ENCODE measurements around the gene GCGR.

DNA sequence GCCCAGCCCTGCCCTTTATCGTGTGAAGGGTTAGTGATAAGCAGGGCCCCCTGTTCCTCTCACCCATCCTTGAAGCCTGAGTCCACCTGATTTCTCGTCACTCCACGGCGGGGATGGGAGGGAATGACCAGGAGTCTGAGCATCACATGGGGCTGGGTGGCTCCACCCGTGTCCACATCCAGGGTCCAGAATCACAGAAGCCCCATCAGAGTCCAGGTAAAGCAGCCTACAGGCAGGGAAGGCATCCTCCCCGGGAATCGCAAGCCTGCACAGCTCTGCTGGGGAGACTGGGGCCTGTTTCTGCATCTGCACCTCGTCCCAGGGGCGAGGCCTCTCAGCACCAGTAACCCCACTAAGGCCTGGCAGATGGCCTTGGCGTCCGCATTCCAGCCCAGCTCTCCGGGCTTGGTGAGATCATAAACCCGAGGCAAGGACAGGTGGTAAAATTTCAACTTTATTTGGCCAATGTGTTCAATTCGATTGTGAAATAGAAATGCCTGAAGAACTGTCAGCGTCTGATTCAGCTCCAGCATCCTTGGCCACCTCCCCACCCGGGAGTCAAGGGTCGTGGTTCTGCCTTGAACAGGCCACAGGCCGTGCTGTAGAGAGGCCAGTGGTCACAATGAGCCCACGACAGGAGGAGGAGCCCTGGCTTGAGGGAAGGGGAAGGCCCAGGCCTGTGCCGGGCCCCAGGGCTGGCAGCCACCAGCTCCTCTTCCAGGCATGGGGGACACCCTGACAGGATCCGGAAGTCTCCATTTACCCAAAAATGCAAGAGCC lies 39.0 kb downstream of the GCGR start:
- TF ChIP-seq TAF1 (IDR thresholded peaks at IDR 0.05; ENCODE audit: borderline replicate concordance, low read depth, low read length), result no peak
- peak; percentile 11; the same call in 1 of the 2 replicates for TF ChIP-seq POLR2A (IDR thresholded peaks at IDR 0.05; ENCODE audit: low read depth, low read length)

Data from GM12892 (cell line).